Ishikawa (cell line): ENCODE data around the gene RAD52.

Experiments
- CEBPB ChIP-seq: IDR thresholded peaks from 2 replicates; pipeline ENCODE4 v1.6.1; 2012
- CREB1 ChIP-seq: IDR thresholded peaks from 2 replicates; pipeline ENCODE4 v1.6.1; 2012; ENCODE audit warnings: low read depth
- EGR1 ChIP-seq: IDR thresholded peaks from 2 replicates; pipeline ENCODE4 v1.6.1; 2012
- EP300 ChIP-seq: IDR thresholded peaks from 2 replicates; pipeline ENCODE4 v1.6.1; 2012; ENCODE audit warnings: borderline replicate concordance
- FOXM1 ChIP-seq: IDR thresholded peaks from 2 replicates; pipeline ENCODE4 v1.6.1; 2012; ENCODE audit warnings: low read depth, borderline replicate concordance
- NFIC ChIP-seq: IDR thresholded peaks from 2 replicates; pipeline ENCODE4 v1.6.1; 2012
- RAD21 ChIP-seq: IDR thresholded peaks from 2 replicates; pipeline ENCODE4 v1.6.1; 2012; ENCODE audit warnings: low read depth
- REST ChIP-seq: IDR thresholded peaks from 2 replicates; pipeline ENCODE4 v1.6.1; 2012; ENCODE audit warnings: low read depth, mild to moderate bottlenecking
- TAF1 ChIP-seq: IDR thresholded peaks from 2 replicates; pipeline ENCODE4 v1.6.1; 2012; ENCODE audit warnings: low read depth, mild to moderate bottlenecking
- TCF12 ChIP-seq: IDR thresholded peaks from 2 replicates; pipeline ENCODE4 v1.6.1; 2012; ENCODE audit warnings: low read depth
- TEAD4 ChIP-seq: IDR thresholded peaks from 2 replicates; pipeline ENCODE4 v1.6.1; 2012
- YY1 ChIP-seq: IDR thresholded peaks from 2 replicates; pipeline ENCODE4 v1.6.1; 2012; ENCODE audit warnings: low read depth
- ZBTB7A ChIP-seq: IDR thresholded peaks from 2 replicates; pipeline ENCODE4 v1.6.1; 2012; ENCODE audit warnings: low read depth
- TF ChIP-seq, protein P1 (sequence below): IDR thresholded peaks from 2 replicates; pipeline ENCODE4 v1.6.1; 2012
- TF ChIP-seq, protein P2 (sequence below): IDR thresholded peaks from 2 replicates; pipeline ENCODE4 v1.6.1; 2012

Gene RAD52

GRCh38 chr12:948238-948637, 1.3 kb downstream of the RAD52 start:
- peak; percentile 42; the same call in 1 of the 2 replicates for TF ChIP-seq CEBPB
- no peak for TF ChIP-seq ZBTB7A
- TF ChIP-seq TAF1, result no peak

- TF ChIP-seq YY1, result no peak
- TF ChIP-seq TCF12, result no peak
- TF ChIP-seq FOXM1, result no peak
- no peak for TF ChIP-seq EGR1
- TF ChIP-seq REST, result no peak
- no peak for TF ChIP-seq CREB1
- TF ChIP-seq RAD21, result no peak
- TF ChIP-seq ZBTB7A, result no peak
- TF ChIP-seq, protein P1, sequence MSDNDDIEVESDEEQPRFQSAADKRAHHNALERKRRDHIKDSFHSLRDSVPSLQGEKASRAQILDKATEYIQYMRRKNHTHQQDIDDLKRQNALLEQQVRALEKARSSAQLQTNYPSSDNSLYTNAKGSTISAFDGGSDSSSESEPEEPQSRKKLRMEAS, result no peak
- no peak for TF ChIP-seq TEAD4
- no peak for TF ChIP-seq EP300
- no peak for TF ChIP-seq TAF1
- TF ChIP-seq, protein P2, sequence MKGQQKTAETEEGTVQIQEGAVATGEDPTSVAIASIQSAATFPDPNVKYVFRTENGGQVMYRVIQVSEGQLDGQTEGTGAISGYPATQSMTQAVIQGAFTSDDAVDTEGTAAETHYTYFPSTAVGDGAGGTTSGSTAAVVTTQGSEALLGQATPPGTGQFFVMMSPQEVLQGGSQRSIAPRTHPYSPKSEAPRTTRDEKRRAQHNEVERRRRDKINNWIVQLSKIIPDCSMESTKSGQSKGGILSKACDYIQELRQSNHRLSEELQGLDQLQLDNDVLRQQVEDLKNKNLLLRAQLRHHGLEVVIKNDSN, result no peak
These were observed 2.9 kb downstream of the RAD52 start for GRCh38 chr12:946631-947030.

DNA sequence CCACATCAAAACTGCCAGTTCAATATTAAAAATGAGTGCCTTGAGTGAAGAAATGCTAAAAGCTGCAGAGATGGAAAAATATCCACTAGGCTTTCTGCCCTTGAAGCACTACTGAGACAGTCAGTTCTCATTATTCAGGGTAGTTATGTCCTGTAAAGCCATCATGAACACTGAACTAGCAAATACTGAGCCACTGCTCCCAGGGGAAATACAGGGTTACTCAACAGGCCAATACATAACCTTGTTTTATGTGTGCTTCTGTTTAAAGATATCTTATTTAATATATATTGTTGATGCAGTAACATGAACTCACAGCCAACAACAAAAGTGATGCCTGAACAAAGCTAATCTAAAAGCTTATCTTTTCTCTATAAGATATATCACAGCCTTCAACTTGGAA, 3.3 kb downstream of the RAD52 start:
- TF ChIP-seq YY1 (no peak), TAF1 (no peak), FOXM1 (no peak), CEBPB (no peak), TEAD4 (no peak), REST (no peak), CREB1 (no peak), NFIC (no peak), RAD21 (no peak), EGR1 (no peak), ZBTB7A (no peak)

DNA sequence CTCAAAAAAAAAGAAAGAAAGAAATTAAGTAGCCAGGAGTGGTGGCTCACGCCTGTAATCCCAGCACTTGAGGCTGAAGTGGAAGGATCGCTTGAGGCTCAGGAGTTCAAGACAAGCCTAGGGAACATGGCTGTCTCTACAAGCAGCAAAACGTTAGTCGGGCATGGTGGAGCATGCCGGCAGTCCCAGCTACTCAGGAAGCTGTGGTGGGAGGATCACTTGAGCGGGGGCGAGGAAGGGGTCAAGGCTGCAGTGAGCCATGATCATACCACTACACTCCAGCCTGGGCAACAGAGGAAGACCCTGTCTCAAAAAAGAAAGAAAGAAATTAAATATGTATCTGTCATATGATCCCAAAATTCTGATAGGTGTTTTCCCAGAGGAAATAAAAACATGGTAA, 5.3 kb downstream of the RAD52 start:
- no peak for TF ChIP-seq RAD21
- no peak for TF ChIP-seq REST
- no peak for TF ChIP-seq TAF1
- no peak for TF ChIP-seq NFIC
- TF ChIP-seq TCF12, result no peak
- no peak for TF ChIP-seq EP300
- TF ChIP-seq EGR1, result no peak
- TF ChIP-seq ZBTB7A, result no peak
- TF ChIP-seq, protein P2, result no peak
- no peak for TF ChIP-seq CREB1
- TF ChIP-seq FOXM1, result no peak
- TF ChIP-seq, protein P1, result no peak
- no peak for TF ChIP-seq TEAD4
- TF ChIP-seq YY1, result no peak
- TF ChIP-seq CEBPB, result no peak

- TF ChIP-seq TEAD4 (no peak), REST (no peak), EP300 (no peak), EGR1 (no peak), ZBTB7A (no peak), CREB1 (no peak), FOXM1 (no peak), TCF12 (no peak)
- TF ChIP-seq, protein P1, result no peak
These were observed 6.4 kb downstream of the RAD52 start for GRCh38 chr12:943051-943450.
